Endothelial cell of umbilical vein (primary cell): Measurements from ENCODE around the gene NTF4.
"Not testable (repeated sequence)": the region's sequence is repeated elsewhere in the genome, so short reads cannot be mapped to it uniquely, and the experiment has no call there.

ENCODE experiments used
- JUN ChIP-seq: IDR thresholded peaks from 2 replicates; pipeline ENCODE4 v1.6.1; 2011; ENCODE audit warnings: borderline replicate concordance, low read depth; ENCODE audit not compliant: insufficient read length, insufficient read depth
- TF ChIP-seq, protein P1 (sequence below), 2 donors: IDR thresholded peaks; 1 replicate in 1 of 2; 2 replicates in 1 of 2; pipeline ENCODE4 v1.5.1; 2011; ENCODE audit warnings: low read length in 2 of 2, mild to moderate bottlenecking in 2 of 2, moderate library complexity in 2 of 2, control low read depth in 1 of 2, inconsistent platforms in 1 of 2, low read depth in 1 of 2; ENCODE audit not compliant: insufficient read depth in 1 of 2; ENCODE audit errors: extremely low read depth in 1 of 2

GRCh38 chr19:49043548-49043947 is 21.1 kb downstream of the NTF4 start, which contains the start of gene CGB5:
- TF ChIP-seq JUN = not testable (repeated sequence)
- TF ChIP-seq, protein P1, sequence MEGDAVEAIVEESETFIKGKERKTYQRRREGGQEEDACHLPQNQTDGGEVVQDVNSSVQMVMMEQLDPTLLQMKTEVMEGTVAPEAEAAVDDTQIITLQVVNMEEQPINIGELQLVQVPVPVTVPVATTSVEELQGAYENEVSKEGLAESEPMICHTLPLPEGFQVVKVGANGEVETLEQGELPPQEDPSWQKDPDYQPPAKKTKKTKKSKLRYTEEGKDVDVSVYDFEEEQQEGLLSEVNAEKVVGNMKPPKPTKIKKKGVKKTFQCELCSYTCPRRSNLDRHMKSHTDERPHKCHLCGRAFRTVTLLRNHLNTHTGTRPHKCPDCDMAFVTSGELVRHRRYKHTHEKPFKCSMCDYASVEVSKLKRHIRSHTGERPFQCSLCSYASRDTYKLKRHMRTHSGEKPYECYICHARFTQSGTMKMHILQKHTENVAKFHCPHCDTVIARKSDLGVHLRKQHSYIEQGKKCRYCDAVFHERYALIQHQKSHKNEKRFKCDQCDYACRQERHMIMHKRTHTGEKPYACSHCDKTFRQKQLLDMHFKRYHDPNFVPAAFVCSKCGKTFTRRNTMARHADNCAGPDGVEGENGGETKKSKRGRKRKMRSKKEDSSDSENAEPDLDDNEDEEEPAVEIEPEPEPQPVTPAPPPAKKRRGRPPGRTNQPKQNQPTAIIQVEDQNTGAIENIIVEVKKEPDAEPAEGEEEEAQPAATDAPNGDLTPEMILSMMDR (IDR thresholded peaks at IDR 0.05; ENCODE audit: extremely low read depth in 1 of 2, insufficient read depth in 1 of 2, low read depth in 1 of 2, low read length in 2 of 2) = not testable (repeated sequence)
